T follicular helper cell (primary cell): ENCODE results near the gene HIPK2.

Experiments used
- DNase-seq: peaks from one replicate; pipeline ENCODE4 v3.0.0-alpha.2; 2020; ENCODE audit warnings: low read depth
- total RNA-seq, 2 experiments: gene quantifications; one replicate each; lab custom pipeline; 2026; lab: John Stamatoyannopoulos, UW

HIPK2 gene
- total RNA-seq: 77.4 to 105 reads per million in 2 experiments

GRCh38 chr7:139777948-139778841 is at the start of gene HIPK2:
HIPK2 (minus strand) TSS chr7:139777998; CDS start chr7:139777623, 375 bp downstream.
- DNase-seq: peak; percentile 64

DNA sequence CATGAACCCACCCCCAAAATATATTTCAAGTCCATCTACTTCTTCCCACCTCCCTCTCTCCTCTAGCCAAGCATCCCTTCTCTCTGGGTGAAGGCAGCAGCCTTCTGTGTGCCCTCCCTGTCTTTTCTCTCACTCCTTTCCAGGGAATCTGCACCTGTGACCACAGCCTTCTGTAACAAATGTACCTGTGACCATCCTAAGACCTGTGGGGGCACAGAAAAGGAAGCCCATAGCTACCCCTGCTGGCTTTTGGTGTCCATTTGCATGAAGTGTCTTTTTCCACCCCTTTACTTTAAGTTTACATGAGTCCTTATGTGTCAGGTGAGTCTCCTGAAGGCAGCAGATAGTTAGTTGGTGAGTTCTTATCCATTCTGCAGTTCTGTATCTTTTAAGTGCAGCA is 49.2 kb upstream of the HIPK2 start:
- no peak for DNase-seq

- no peak for DNase-seq
These were observed 48.0 kb upstream of the HIPK2 start for GRCh38 chr7:139825666-139826290.

- no peak for DNase-seq
These were observed 46.2 kb upstream of the HIPK2 start for GRCh38 chr7:139823959-139824521.

GRCh38 chr7:139822855-139823254 is 45.1 kb upstream of the HIPK2 start:
- no peak for DNase-seq

DNA sequence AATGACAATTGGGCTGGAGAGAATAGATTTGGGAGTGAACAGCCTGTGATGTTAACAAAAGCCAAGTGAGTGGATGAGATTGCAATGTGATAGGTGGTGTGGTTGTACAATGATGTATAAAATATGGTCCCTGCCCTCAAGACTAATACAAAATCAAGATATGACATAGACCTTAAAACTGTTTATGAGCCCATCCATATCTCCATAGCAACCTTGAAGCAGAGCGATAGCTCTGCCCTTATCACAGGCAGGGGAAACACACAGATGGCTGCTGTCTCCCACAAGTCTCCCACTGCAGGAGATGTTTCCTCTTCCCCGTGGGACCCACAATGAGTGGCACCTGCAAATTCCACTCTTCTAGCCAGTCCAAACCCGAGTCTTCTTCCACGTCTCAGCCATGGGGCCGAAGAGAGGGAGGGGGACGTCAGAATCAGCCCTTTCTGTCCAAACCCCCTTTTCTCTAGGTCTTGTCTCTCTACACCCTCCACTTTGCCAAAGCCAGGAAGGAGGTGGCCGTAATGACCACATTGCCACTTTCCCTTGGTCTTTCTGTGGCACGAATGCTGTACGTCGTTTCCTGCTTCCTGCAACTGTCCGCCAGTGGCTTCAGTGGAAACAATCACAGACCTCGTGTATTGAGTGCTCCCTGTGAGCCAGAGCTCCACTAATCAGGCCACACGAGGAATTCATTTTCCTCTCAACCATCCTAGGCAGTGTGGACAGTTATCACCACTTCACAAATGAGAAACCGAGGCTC is 43.7 kb upstream of the HIPK2 start:
- no peak for DNase-seq

- DNase-seq: no peak
These were observed 42.3 kb upstream of the HIPK2 start for GRCh38 chr7:139820089-139820488.

DNA sequence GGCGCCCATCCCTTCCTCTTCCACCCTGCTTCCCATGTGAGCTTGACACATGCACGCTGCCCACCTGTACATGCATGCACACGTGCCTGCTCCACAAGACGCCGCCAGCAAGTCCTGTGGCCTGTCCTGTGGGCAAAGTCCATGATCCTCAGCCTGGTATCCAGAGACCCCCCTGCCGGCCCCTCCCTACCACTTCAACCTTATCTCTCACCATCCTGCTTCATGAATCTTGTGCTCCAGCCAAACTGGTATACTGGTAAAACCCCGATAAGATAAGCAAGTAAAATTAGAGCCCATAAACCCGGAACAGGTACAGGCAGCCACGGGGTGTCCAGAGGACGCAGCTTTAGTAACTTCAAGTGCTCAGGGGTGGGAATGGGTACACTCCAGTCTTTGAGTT is 39.5 kb upstream of the HIPK2 start:
- no peak for DNase-seq

DNA sequence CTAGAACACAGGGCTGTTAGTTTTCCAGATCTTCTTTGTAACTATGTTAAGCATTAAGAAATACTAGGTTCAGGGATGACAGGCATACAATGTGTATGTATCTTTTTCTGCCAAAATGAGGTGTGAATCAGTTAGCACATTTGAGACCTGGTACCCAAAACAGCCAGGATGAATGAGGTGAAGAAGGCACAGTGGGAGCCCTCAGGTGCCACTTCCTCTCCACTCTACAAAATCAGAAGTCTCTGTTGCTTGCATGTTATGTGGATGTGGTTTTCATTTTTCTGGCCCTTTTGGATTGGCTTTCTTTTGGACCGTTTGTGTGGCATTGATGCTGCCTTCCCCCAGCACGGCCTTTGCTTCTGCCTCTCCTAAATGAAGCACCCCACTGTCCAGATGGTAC is 35.9 kb upstream of the HIPK2 start:
- DNase-seq: no peak

GRCh38 chr7:139813151-139813550 is 35.4 kb upstream of the HIPK2 start:
- DNase-seq: no peak

GRCh38 chr7:139811066-139811465 is 33.3 kb upstream of the HIPK2 start:
- DNase-seq: no peak

GRCh38 chr7:139808846-139809442 is 31.1 kb upstream of the HIPK2 start:
- no peak for DNase-seq

DNA sequence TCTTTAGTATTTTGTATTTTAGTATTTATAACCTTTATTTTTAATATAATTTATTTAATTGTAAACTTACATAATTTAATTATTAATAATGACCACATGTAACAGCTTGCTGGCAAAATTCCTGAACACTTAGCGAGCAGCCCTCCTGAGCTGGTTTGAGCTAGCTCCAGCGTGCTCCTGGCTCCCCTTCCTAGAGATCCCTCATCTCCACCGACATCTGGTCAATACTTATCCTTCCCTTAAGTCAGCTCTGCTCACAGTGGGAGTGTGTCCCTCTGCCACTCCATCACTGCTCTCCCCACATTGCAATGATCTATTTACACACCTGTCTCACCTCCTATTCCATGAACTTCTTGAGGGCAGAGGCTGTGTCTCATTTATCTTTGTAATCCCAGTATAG is 30.6 kb upstream of the HIPK2 start:
- no peak for DNase-seq

DNA sequence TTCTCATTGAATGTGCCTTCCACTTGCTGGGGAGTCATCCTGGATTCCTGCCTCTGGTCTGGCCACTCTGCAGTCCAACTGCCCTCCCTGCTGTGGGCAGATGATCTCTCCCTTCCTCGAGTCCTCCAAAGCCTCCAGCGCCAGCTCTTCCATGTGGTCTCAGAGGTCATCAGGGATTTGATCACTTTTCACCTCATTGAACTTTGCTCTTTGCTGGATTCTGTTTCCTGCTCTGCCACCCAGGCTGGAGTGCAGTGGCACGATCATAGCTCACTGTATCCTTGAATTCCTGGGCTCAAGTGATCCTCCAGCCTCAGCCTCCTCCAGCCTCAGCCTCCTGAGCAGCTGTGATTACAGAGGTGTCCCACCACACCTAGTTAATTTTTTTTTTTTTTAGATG is 29.2 kb upstream of the HIPK2 start:
- DNase-seq: no peak

- DNase-seq: no peak
These were observed 26.8 kb upstream of the HIPK2 start for GRCh38 chr7:139804571-139804970.

- no peak for DNase-seq
These were observed 21.8 kb upstream of the HIPK2 start for GRCh38 chr7:139799586-139799985.

DNA sequence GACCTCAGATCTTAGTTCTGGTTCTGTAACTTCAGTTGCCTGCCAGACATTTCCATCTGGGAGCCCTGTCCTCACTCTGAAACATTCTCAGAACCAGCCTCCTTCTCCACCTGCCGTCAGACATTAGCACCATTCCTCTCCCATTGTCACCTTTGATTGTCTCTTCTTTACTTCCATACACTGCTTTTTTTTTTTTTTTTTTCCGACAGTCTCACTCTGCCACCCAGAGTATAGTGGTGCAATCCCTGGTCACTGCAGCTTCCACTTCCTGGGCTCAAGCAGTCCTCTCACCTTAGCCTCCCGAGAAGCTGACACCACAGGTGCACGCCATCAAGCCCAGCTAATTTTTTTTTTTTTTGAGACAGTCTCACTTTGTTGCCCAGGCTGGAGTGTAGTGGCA is 21.1 kb upstream of the HIPK2 start:
- DNase-seq: no peak

DNA sequence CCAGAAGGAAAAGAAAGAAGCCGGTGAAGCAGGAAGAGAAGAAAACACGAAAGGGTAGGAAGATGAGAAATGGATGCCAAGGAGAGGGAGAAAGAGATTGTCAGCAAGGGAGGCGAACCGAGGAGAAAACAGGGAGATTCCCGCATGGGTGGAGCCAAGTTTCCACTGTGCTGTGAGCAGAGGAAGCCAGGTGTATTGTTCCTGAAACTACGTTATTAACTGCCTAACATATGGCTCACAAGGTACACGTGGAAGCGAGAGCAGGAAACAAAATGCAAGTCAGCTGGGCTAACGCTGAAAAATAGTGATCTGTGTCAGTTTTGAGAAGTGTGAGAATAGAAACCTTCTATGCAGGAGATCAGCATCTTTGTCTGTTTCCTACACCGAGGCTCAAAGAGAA is 20.4 kb upstream of the HIPK2 start:
- DNase-seq: no peak

- DNase-seq: no peak
These were observed 19.8 kb upstream of the HIPK2 start for GRCh38 chr7:139797607-139798006.

- DNase-seq: no peak
These were observed 13.5 kb upstream of the HIPK2 start for GRCh38 chr7:139791316-139791715.

DNA sequence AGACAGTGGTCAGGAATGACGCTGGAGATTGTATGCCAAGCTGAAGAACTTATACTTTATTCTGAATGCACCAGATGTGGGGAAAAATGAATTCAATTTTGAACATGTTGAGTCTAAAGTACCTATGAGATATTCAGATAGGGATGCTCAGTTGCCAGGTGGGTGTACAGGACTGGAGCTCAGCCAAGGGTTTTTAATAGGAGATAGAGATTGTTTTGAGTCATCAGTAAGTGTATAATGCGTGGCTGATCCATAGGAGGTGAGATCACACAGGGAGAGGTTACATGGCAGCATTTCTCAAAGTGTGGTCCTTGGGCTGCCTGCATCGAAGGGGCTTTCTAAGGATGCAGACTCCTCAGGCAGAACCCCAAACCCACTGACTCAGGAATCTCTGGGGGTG is 6.8 kb upstream of the HIPK2 start:
- DNase-seq: no peak
